SK-N-SH (cell line): ENCODE data around the gene SEMA4D. TPM values are rescaled to one million over a fixed set of nuclear protein-coding genes. Genes with fewer than 3 reads are reported as not detected.

Source experiments
- CTCF ChIA-PET: fragments of 300-600, 350-600 bp; formaldehyde crosslinking; extraction: SDS; loops from one replicate; lab custom pipeline; 2021; lab: Yijun Ruan, JAX
- POLR2A ChIA-PET: fragments of 350-600 bp; sonication (Branson Sonifier 250); formaldehyde crosslinking; extraction: SDS; loops from one replicate; lab custom pipeline; 2020; ENCODE audit warnings: antibody characterized with exemption, inconsistent platforms; lab: Yijun Ruan, JAX
- DNase-seq: peaks from one replicate; pipeline ENCODE4 v3.0.0; 2012
- H2AFZ ChIP-seq: fragments of 200-600 bp; sonication (generic); 2 replicates; pipeline ENCODE4 v1.8.1; 2016; ENCODE audit warnings: antibody characterized with exemption, mild to moderate bottlenecking, low read depth
- H3F3A ChIP-seq: fragments of 200-600 bp; sonication (generic); replicated peaks from 2 replicates; pipeline ENCODE3; 2016; ENCODE audit warnings: antibody characterized with exemption, mild to moderate bottlenecking; ENCODE audit not compliant: insufficient read depth
- H3K27ac ChIP-seq, 2 experiments: fragments of 200-500 bp in 1 of 2; fragments of 200-600 bp in 1 of 2; sonication (Bioruptor generic) in 1 of 2; sonication (generic), shearing (Covaris generic) in 1 of 2; 2 replicates each; pipeline versions ENCODE4 v1.5.1 to v1.6.1; 2014 to 2016; ENCODE audit warnings: low read depth in 2 of 2, inconsistent platforms in 1 of 2, low read length in 1 of 2, mild to moderate bottlenecking in 1 of 2, mixed read lengths in 1 of 2
- H3K27me3 ChIP-seq: fragments of 200-600 bp; sonication (generic), shearing (Covaris generic); 2 replicates; pipeline ENCODE4 v1.6.1; 2016; ENCODE audit warnings: mixed run types; ENCODE audit not compliant: insufficient read depth
- H3K36me3 ChIP-seq, 2 experiments: fragments of 200-500 bp in 1 of 2; fragments of 200-600 bp in 1 of 2; sonication (Bioruptor generic) in 1 of 2; sonication (generic) in 1 of 2; replicated peaks in 1 of 2; 2 replicates each; pipeline versions ENCODE3 to v1.5.1; 2014 to 2016; ENCODE audit warnings: low read length in 1 of 2, mild to moderate bottlenecking in 1 of 2; ENCODE audit not compliant: insufficient read depth in 2 of 2, control insufficient read depth in 1 of 2
- H3K4me1 ChIP-seq, 2 experiments: fragments of 200-500 bp in 1 of 2; fragments of 200-600 bp in 1 of 2; sonication (Bioruptor generic) in 1 of 2; sonication (generic), shearing (Covaris generic) in 1 of 2; 2 replicates each; pipeline versions ENCODE4 v1.5.1 to v1.6.1; 2014 to 2016; ENCODE audit warnings: low read depth in 1 of 2, low read length in 1 of 2, mixed run types in 1 of 2; ENCODE audit not compliant: insufficient read depth in 2 of 2, control insufficient read depth in 1 of 2
- H3K4me2 ChIP-seq: fragments of 200-600 bp; sonication (generic), shearing (Covaris generic); 2 replicates; pipeline ENCODE4 v1.6.1; 2017; ENCODE audit warnings: mixed run types
- H3K4me3 ChIP-seq, 2 experiments: fragments of 200-500 bp in 1 of 2; fragments of 200-600 bp in 1 of 2; sonication (Bioruptor generic) in 1 of 2; sonication (generic), shearing (Covaris generic) in 1 of 2; 2 replicates each; pipeline versions ENCODE4 v1.5.1 to v1.8.1; 2014 to 2016; ENCODE audit warnings: low read depth in 2 of 2, inconsistent platforms in 1 of 2, low read length in 1 of 2, mild to moderate bottlenecking in 1 of 2, mixed read lengths in 1 of 2, moderate library complexity in 1 of 2
- H3K79me2 ChIP-seq: fragments of 200-600 bp; sonication (generic); 2 replicates; pipeline ENCODE4 v1.8.1; 2017; ENCODE audit warnings: mild to moderate bottlenecking; ENCODE audit not compliant: insufficient read depth
- H3K9ac ChIP-seq: fragments of 200-600 bp; sonication (generic); 2 replicates; pipeline ENCODE4 v1.6.1; 2017; ENCODE audit warnings: mixed run types
- H3K9me2 ChIP-seq: fragments of 200-600 bp; sonication (generic); 2 replicates; pipeline ENCODE4 v1.6.1; 2017; ENCODE audit warnings: mixed run types
- H3K9me3 ChIP-seq: fragments of 200-600 bp; sonication (generic); 2 replicates; pipeline ENCODE4 v1.6.1; 2017; ENCODE audit warnings: mixed run types, mild to moderate bottlenecking, moderate library complexity
- H4K20me1 ChIP-seq: fragments of 200-600 bp; sonication (generic); 2 replicates; pipeline ENCODE4 v1.6.1; 2017; ENCODE audit warnings: mild to moderate bottlenecking, mixed run types; ENCODE audit not compliant: insufficient read depth
- CHD2 ChIP-seq: fragments of 150-350 bp; IDR thresholded peaks from 2 replicates; pipeline ENCODE4 v1.6.1; 2018; ENCODE audit warnings: low read length; ENCODE audit not compliant: partially characterized antibody
- ELF1 ChIP-seq: IDR thresholded peaks from 2 replicates; pipeline ENCODE4 v1.4.0; 2012
- EZH2phosphoT487 ChIP-seq: fragments of 200-600 bp; sonication (generic); IDR thresholded peaks from 2 replicates; pipeline ENCODE4 v1.6.1; 2017; ENCODE audit warnings: low read depth, mixed run types, mild to moderate bottlenecking, antibody characterized with exemption, moderate library complexity, borderline replicate concordance
- FOSL2 ChIP-seq: IDR thresholded peaks from 2 replicates; pipeline ENCODE4 v1.4.0; 2012; ENCODE audit warnings: low read depth, mild to moderate bottlenecking, moderate library complexity, borderline replicate concordance
- FOXJ3 ChIP-seq: sonication (generic); formaldehyde crosslinking; IDR thresholded peaks from 2 replicates; pipeline ENCODE4 v1.5.1; 2020; ENCODE audit warnings: mild to moderate bottlenecking, missing genetic modification reagents
- GABPA ChIP-seq: IDR thresholded peaks from 2 replicates; pipeline ENCODE4 v1.4.0; 2012; ENCODE audit warnings: low read depth, mild to moderate bottlenecking
- GATA2 ChIP-seq: sonication (generic); formaldehyde crosslinking; IDR thresholded peaks from 2 replicates; pipeline ENCODE4 v1.5.0; 2020; ENCODE audit warnings: mild to moderate bottlenecking, missing genetic modification reagents
- NFIC ChIP-seq: IDR thresholded peaks from 2 replicates; pipeline ENCODE4 v1.4.0; 2012; ENCODE audit warnings: borderline replicate concordance
- POLR2AphosphoS5 ChIP-seq: IDR thresholded peaks from 2 replicates; pipeline ENCODE4 v1.6.1; 2012; ENCODE audit warnings: low read depth, low read length
- REST ChIP-seq: IDR thresholded peaks from 2 replicates; pipeline ENCODE4 v1.6.1; 2012; ENCODE audit warnings: mild to moderate bottlenecking, low read depth, low read length, moderate library complexity
- RXRA ChIP-seq: IDR thresholded peaks from 2 replicates; pipeline ENCODE4 v1.4.0; 2012; ENCODE audit warnings: low read depth, mild to moderate bottlenecking, borderline replicate concordance
- SIN3A ChIP-seq: IDR thresholded peaks from 2 replicates; pipeline ENCODE4 v1.6.1; 2012; ENCODE audit warnings: low read depth, mild to moderate bottlenecking, low read length, moderate library complexity, borderline replicate concordance
- SMC3 ChIP-seq: IDR thresholded peaks from 2 replicates; pipeline ENCODE4 v1.6.1; 2012; ENCODE audit warnings: low read depth, low read length, improper control_type of control experiment
- TEAD4 ChIP-seq: IDR thresholded peaks from 2 replicates; pipeline ENCODE4 v1.4.0; 2012; ENCODE audit warnings: mild to moderate bottlenecking, borderline replicate concordance; ENCODE audit not compliant: insufficient read depth
- YY1 ChIP-seq: IDR thresholded peaks from 2 replicates; pipeline ENCODE4 v1.4.0; 2012; ENCODE audit warnings: low read depth, mild to moderate bottlenecking
- WGBS: methylation state at CpG from one replicate; pipeline ENCODE4 v1.1.6; 2017; ENCODE audit warnings: low lambda C conversion rate; 5-methylcytosine and 5-hydroxymethylcytosine counted together
- polyA plus RNA-seq, 3 experiments: library from polyadenylated mRNA; depleted of rRNA; stranded (reverse); fragments of >200 nt; gene quantifications; 2 replicates each; pipeline ENCODE4 v1.2.3, GENCODE V29; 2012
- TF ChIP-seq, protein P1 (sequence below): IDR thresholded peaks from 2 replicates; pipeline ENCODE4; 2012
- TF ChIP-seq, protein P2 (sequence below): fragments of 150-350 bp; IDR thresholded peaks from 2 replicates; pipeline ENCODE4 v1.6.1; 2017; ENCODE audit warnings: antibody characterized with exemption, low read length, low read depth, borderline replicate concordance

SEMA4D gene
- polyA plus RNA-seq, 1 of the 3 experiments (the other 2 are of a cell fraction), result 4.8 TPM

DNA sequence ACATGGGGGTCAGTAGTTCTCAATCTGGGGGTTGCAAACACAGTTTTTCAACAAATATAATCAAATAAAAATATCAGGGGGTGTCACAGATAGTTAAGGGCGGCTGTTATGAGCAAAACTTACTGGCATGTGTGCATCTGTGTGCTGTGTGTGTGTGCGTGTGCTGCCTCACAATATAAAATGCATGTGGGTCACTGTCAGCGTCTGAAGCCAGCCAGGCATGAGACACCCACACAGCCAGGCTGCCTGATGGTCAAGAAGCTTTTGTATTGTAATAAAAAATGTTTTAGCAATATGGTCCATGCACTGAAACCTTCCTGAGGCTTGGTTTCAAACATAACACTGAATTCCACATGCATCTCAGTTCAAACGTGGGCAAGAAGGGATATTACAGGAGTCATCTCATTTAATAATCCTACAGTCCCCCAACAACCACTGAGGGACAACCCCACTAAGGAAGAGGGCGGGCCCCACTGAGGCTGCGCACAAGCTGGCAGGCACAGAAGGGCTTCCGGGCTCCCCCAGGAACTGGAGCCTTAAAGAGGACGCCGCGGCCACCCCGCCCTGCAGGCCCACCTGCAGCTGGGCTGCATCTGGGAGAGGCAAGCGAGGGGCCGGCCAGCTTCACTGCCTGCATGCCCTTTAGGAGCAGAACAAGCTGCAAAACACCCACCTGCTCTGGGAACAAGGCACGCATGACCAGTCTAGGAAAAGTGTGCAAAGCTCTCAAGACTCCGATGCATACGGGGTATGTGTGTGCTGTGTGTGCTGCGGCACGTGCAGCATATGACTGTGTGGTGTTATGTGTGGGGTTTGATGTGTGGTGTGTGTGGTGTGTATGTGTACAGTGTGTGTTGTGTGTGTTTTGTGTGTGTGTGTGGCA is 14.1 kb downstream of the SEMA4D start:
- H3K27ac ChIP-seq, result no peak overlapping the region
- H3K27me3 ChIP-seq, result no peaks in the 10 kb centered on the region
- no peaks in the 10 kb centered on the region for H3K36me3 ChIP-seq
- H3K9me2 ChIP-seq, result no peaks in the 10 kb centered on the region
- H3K9me3 ChIP-seq, result no peaks in the 10 kb centered on the region
- no peaks in the 10 kb centered on the region for H4K20me1 ChIP-seq
- no peak overlapping the region for H3K4me2 ChIP-seq
- ChIA-PET CTCF (interaction anchor here (0.9 to 2.4 kb wide), 3 partner anchors 9 to 160 kb away, joined by 3 to 7 read pairs (median 3); no protein-coding TSS in a partner anchor), POLR2A (no interaction called here)
- TF ChIP-seq ELF1 (no peak), FOSL2 (no peak), REST (no peak), YY1 (no peak), FOXJ3 (CRISPR knock-in tag) (no peak), SMC3 (no peak), NFIC (no peak), CHD2 (no peak), GATA2 (no peak), GABPA (no peak), POLR2AphosphoS5 (no peak), SIN3A (no peak), EZH2phosphoT487 (no peak), TEAD4 (no peak), RXRA (no peak)
- TF ChIP-seq, protein P1, sequence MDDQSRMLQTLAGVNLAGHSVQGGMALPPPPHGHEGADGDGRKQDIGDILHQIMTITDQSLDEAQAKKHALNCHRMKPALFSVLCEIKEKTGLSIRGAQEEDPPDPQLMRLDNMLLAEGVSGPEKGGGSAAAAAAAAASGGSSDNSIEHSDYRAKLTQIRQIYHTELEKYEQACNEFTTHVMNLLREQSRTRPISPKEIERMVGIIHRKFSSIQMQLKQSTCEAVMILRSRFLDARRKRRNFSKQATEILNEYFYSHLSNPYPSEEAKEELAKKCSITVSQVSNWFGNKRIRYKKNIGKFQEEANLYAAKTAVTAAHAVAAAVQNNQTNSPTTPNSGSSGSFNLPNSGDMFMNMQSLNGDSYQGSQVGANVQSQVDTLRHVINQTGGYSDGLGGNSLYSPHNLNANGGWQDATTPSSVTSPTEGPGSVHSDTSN, result no peak
- TF ChIP-seq, protein P2, sequence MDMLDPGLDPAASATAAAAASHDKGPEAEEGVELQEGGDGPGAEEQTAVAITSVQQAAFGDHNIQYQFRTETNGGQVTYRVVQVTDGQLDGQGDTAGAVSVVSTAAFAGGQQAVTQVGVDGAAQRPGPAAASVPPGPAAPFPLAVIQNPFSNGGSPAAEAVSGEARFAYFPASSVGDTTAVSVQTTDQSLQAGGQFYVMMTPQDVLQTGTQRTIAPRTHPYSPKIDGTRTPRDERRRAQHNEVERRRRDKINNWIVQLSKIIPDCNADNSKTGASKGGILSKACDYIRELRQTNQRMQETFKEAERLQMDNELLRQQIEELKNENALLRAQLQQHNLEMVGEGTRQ, result no peak
- H2AFZ ChIP-seq, result no peak overlapping the region
- H3K79me2 ChIP-seq, result no peaks in the 10 kb centered on the region
- H3F3A ChIP-seq, result no peaks in the 10 kb centered on the region
- no peak overlapping the region for H3K4me3 ChIP-seq
- peaks cover 0 to 24% of the 10 kb centered on the region in 2 experiments; a peak in 1 of 4 replicates for H3K4me1 ChIP-seq
- H3K9ac ChIP-seq, result no peak overlapping the region
- 87% methylated on average over 9 of the region's 18 CpGs for WGBS
- DNase-seq, result no peak
